OCI-LY1 (cell line): ENCODE measurements around the gene TRIL.

ENCODE experiments used
- CTCF ChIP-seq: fragments of 200-600 bp; sonication (generic), shearing (Covaris generic); IDR thresholded peaks from 2 replicates; pipeline ENCODE4 v1.5.1; 2017; ENCODE audit warnings: mild to moderate bottlenecking, antibody characterized with exemption, low read length, moderate library complexity, mixed read lengths
- EZH2 ChIP-seq: fragments of 200-600 bp; sonication (generic), shearing (Covaris generic); IDR thresholded peaks from 2 replicates; pipeline ENCODE4 v1.8.0; 2017; ENCODE audit warnings: borderline replicate concordance, mixed run types, mild to moderate bottlenecking, antibody characterized with exemption, low read length, moderate library complexity, mixed read lengths

DNA sequence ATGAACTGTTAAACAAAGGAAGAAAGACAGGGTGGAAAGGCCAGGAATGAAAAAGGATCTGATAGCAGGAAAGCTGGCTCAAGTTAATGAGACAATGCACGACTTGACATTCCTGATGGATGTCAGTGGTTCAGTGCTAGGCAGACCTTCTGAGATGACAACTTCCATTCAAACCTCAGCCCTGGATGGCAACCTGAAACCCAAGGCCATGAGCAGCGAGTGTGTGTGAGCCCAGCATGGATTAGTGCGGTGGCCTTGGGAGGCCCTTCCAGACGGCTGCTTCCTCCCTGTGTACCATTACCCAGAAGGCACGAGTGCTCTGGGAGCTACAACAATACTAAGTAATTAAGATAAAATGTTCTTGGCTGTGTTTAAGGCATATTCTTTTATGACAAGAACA lies 18.8 kb downstream of the TRIL start:
- TF ChIP-seq CTCF (no peak), EZH2 (no peak)
